GDM1 (cell line): ENCODE data around the gene TESMIN.

ENCODE experiments used
- DNase-seq: peaks from one replicate; lab custom pipeline; 2025; lab: John Stamatoyannopoulos, UW

The TESMIN gene

GRCh38 chr11:68762481-68762880 is 11.2 kb upstream of the TESMIN start:
- no peak for DNase-seq

GRCh38 chr11:68761801-68762200 is 10.5 kb upstream of the TESMIN start:
- DNase-seq: no peak

GRCh38 chr11:68759991-68760390 is 8.7 kb upstream of the TESMIN start:
- no peak for DNase-seq

- DNase-seq: no peak
These were observed 6.4 kb upstream of the TESMIN start for GRCh38 chr11:68757711-68758110.

GRCh38 chr11:68756171-68756766 is 4.9 kb upstream of the TESMIN start:
- DNase-seq: no peak

GRCh38 chr11:68753300-68753699 is 2.0 kb upstream of the TESMIN start:
- DNase-seq: no peak

GRCh38 chr11:68751004-68751325 is 355 bp downstream of the TESMIN start:
- no peak for DNase-seq

- no peak for DNase-seq
These were observed 921 bp downstream of the TESMIN start for GRCh38 chr11:68750195-68751003.

- no peak for DNase-seq
These were observed 1.8 kb downstream of the TESMIN start for GRCh38 chr11:68749229-68750123.

GRCh38 chr11:68748061-68748460 is 3.3 kb downstream of the TESMIN start:
- DNase-seq: no peak

GRCh38 chr11:68743539-68743938 is 7.8 kb downstream of the TESMIN start:
- DNase-seq: no peak

- no peak for DNase-seq
These were observed 9.9 kb downstream of the TESMIN start for GRCh38 chr11:68741463-68741862.

GRCh38 chr11:68735646-68736045 is 15.7 kb downstream of the TESMIN start:
- no peak for DNase-seq

GRCh38 chr11:68735125-68735524 is 16.2 kb downstream of the TESMIN start:
- no peak for DNase-seq

- DNase-seq: no peak
These were observed 17.2 kb downstream of the TESMIN start for GRCh38 chr11:68734111-68734510.

- no peak for DNase-seq
These were observed 23.5 kb downstream of the TESMIN start for GRCh38 chr11:68727783-68728182.

GRCh38 chr11:68724293-68724692 is 27.0 kb downstream of the TESMIN start:
- DNase-seq: no peak

GRCh38 chr11:68722143-68722542 is 29.2 kb downstream of the TESMIN start:
- DNase-seq: no peak

GRCh38 chr11:68721075-68721474 is 30.2 kb downstream of the TESMIN start:
- DNase-seq: no peak

- no peak for DNase-seq
These were observed 35.7 kb downstream of the TESMIN start for GRCh38 chr11:68715456-68716122.

- DNase-seq: no peak
These were observed 37.1 kb downstream of the TESMIN start for GRCh38 chr11:68714060-68714856.
